Stimulated activated CD4-positive, alpha-beta T cell treated with anti-CD3 and anti-CD28 coated beads, Interleukin-2, amount 100 ng/mL, for 4 hours (primary cell): ENCODE measurements around the gene YAF2.

ENCODE experiments used
- DNase-seq: peaks from one replicate; pipeline ENCODE4 v3.0.0-alpha.2; 2020; ENCODE audit warnings: low read depth

The YAF2 gene

GRCh38 chr12:42143452-42144157 is 94.4 kb downstream of the YAF2 start:
- DNase-seq, result no peak

DNA sequence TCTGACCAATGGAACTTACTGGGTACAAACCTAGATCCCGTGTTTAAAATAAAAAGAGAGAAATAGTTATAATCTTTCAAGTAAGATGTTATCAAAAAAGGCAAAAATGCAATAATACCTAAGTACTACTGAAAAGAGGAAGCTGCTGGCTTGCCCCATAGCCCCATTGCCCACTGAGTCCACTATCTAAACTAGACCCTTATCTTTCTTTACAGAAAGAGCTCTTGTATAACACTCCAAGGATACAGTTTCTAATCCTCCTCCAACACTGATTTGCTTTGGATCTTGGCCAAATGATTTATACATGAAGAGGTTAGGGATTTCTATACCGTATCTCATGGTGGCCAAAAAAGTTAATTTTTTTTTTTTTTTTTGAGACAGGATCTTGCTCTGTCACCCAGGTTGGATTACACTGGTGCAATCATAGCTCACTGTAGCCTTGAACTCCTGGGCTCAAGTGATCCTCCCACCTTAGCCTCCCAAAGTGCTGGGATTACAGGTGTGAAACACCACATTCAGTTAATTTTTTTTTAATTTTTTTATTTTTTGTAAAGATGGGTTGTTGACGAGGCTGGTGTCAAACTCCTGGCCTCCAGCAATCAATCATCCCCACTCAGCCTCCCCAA is 96.0 kb downstream of the YAF2 start:
- DNase-seq, result no peak

DNA sequence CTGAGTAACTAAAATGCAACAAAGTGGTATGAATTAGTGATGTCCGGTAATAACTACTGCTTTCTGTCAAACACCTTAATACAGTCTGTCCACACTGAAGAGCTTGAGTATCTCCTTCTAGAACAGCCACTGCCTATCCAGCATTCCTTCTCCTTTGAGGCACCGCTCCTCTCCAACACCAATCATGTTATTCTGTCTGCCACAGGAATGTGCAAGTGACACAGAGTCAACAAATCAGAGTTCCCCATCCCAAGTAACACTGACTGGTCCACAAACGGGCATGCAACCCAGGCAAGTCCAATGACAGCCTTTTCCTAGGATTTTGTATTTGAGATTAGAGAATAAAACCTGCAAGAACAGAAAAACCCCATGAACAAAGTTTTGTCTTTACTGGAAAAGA is 97.1 kb downstream of the YAF2 start:
- DNase-seq, result no peak

GRCh38 chr12:42135259-42135814 is 102.7 kb downstream of the YAF2 start:
- DNase-seq, result no peak

GRCh38 chr12:42130672-42131402 is 107.2 kb downstream of the YAF2 start:
- DNase-seq, result no peak

- no peak for DNase-seq
These were observed 108.3 kb downstream of the YAF2 start for GRCh38 chr12:42129595-42130204.

- no peak for DNase-seq
These were observed 109.2 kb downstream of the YAF2 start for GRCh38 chr12:42128888-42129287.

DNA sequence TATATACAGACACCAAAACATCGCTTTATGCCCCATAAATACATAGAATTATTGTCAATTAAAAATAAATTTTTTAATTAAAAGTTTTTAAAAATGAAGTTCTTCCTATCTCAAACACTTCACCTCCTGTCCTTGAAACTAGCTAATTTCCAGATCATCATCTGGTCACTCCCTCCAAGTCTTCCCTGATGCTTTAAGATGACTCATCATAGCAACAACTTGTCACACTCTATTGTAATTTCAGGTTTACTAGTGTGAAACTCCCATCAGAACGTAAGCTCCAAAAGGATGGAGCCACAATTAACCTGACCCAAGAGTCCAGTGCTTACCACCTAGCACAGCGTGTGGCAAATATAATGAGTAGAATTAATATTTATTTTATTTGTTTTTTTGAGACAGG is 109.7 kb downstream of the YAF2 start:
- DNase-seq, result no peak

- DNase-seq, result no peak
These were observed 111.1 kb downstream of the YAF2 start for GRCh38 chr12:42126963-42127362.

DNA sequence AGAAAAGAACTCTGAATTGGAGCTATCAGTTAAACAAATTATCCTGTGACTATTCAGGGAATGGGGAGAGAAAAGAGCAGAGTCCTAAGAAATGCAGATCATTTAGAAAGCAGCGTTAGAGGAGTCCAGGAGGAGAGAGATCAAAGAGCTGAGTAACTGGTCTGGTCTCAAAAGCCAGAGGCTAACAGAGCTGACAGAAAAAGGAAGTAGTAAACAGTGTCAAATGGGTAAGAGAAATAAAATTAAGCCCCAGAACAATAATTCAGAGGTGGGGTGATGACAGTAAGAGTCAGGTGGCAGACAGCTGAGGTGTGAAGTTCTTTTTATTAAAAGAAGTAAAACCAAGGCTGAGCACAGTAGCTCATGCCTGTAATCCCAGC is 112.7 kb downstream of the YAF2 start:
- DNase-seq, result no peak

DNA sequence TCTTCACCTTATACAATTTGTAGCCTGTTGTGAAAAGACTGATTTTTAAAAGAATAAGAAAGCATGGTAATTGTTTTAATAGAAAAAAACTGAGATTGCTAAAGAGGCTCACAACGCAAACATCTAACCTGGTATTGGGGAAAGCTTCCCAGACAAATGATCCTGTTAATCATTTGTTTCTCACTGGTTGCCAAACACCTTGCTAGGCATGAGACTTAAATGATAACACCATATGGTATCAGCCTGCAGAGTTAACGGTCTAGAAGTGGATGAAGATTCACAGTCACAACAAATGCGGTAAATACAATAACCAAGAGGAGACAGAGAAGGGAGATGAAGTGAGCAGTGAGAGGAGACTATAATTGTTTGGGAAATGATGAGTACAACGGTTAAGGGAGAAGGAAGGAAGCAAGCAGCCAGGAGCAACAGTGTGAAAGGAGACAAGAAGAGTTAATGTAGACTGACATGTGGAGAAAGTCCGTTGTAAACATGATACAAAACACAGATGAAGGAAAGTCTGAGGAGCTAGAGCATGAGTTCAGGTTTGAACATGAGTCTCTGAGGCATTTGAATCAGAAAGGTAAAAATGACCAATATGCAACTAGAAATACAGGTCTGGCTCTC is 113.2 kb downstream of the YAF2 start:
- no peak for DNase-seq

GRCh38 chr12:42119085-42119633 is 118.9 kb downstream of the YAF2 start:
- DNase-seq, result no peak

DNA sequence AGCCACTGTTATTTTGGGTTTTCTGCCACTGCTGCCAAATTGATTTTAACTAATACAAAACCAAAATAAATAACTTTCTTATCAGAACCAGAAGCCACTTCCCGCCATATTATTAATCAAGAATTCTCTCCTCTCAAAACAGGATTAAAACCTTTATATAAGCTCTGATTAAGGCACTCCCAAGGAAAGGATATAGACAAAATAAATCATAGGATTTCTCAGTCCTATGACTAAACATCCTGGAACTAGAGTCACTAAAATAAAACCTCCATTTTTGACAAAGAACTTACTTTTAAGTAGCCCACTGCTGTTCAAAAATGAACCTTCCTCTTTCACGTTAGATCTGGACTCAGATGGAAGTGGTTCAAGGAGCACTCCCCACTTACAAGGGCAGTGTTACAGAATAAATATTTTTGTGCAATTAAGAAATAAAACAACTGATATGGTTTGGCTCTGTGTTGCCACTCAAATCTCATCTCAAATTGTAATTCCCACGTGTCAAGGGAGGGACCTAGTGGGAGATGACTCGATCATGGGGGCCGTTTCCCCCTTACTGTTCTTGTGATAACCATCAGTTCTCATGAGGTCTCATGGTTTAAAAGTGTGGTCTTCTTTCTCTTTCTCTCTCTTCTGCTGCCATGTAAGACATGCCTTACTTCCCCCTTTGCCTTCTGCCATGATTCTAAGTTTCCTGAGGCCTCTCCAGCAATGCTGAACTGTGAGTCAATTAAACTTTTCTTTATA is 119.7 kb downstream of the YAF2 start:
- DNase-seq, result no peak

GRCh38 chr12:42109031-42109430 is 129.0 kb downstream of the YAF2 start:
- DNase-seq, result no peak
